HG02623 (cell line): ENCODE measurements around the gene HLA-DQB2.
"Not testable (repeated sequence)": the region's sequence is repeated elsewhere in the genome, so short reads cannot be mapped to it uniquely, and the experiment has no call there.

ENCODE experiments used
- ATAC-seq: cut with Tn5 transposase; IDR thresholded peaks from one replicate; pipeline ENCODE4 v1.9.1; 2021; ENCODE audit warnings: moderate library complexity; ENCODE audit not compliant: unreplicated experiment

HLA-DQB2 gene

GRCh38 chr6:32763421-32763820 is at the start of gene HLA-DQB2:
Gene HLA-DQB2 (minus strand): TSS chr6:32763532. CDS start chr6:32763470, 62 bp downstream.
- ATAC-seq, result no peak

- no peak for ATAC-seq
Measured at GRCh38 chr6:32809171-32809570, 45.8 kb upstream of the HLA-DQB2 start.

- no peak for ATAC-seq
Measured at GRCh38 chr6:32807020-32807580, 43.8 kb upstream of the HLA-DQB2 start.

- not testable (repeated sequence) for ATAC-seq
Measured at GRCh38 chr6:32805404-32805803, 42.1 kb upstream of the HLA-DQB2 start.

GRCh38 chr6:32803416-32803815 is 40.1 kb upstream of the HLA-DQB2 start:
- no peak for ATAC-seq

DNA sequence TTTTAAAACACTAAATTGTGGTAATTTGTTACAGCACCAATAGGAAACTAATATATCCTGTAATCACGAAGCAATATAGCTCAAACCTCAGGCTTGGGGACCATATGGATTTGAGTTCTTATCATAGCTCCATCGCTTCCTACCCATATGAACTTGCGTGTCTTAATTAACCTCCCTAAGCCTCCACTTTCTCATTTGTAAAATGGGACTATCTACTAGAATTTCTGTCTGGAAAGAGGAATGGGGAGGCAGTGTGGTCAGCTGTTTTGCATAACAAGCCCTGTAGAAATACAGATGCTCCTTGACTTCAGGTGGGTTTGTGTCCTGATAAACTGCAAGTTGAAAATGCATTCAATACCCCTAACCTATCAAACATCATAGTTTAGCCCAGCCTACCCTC is 36.4 kb upstream of the HLA-DQB2 start:
- ATAC-seq, result no peak

DNA sequence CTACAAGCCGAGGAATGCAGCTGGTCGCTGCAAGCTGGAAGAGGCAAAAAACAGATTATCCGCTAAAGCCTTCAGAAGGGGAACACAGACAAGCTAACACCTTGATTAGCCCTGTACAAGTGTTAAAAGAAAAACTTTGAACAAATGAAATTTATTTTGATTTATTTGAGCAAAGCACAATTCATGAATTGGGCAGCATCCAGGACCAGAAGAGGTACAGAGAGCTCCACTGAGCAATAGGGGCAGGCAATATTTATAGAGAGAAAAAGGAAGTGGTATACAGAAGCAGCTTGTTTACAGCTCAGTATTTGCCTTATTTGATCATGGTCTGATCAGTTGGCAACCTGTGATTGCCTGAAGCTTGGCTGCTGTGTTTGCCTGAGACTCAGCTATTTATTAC is 35.8 kb upstream of the HLA-DQB2 start:
- no peak for ATAC-seq

GRCh38 chr6:32796848-32797776 is 33.8 kb upstream of the HLA-DQB2 start:
- ATAC-seq, result no peak

- ATAC-seq, result no peak
Measured at GRCh38 chr6:32794510-32794909, 31.2 kb upstream of the HLA-DQB2 start.

GRCh38 chr6:32792901-32793435 is 29.6 kb upstream of the HLA-DQB2 start:
- ATAC-seq, result no peak

DNA sequence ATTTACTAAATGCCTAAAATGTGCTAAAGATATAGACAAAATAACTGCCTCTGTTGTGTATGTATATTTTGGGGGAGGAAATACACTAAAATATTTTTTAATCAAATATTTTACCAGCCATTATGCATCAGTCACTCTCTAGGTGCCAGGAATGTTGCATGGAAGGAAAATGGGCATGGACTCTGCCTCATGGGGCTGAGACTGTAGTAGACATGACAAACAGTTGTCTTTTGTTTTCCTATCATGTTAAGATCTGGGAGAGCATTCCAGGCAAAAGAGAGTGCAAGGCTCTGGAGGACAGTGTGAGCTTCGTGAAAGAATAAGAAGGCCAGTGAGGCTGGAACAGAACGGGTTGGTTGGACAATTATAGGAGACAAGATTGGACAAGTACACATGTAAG is 27.0 kb upstream of the HLA-DQB2 start:
- ATAC-seq, result no peak

DNA sequence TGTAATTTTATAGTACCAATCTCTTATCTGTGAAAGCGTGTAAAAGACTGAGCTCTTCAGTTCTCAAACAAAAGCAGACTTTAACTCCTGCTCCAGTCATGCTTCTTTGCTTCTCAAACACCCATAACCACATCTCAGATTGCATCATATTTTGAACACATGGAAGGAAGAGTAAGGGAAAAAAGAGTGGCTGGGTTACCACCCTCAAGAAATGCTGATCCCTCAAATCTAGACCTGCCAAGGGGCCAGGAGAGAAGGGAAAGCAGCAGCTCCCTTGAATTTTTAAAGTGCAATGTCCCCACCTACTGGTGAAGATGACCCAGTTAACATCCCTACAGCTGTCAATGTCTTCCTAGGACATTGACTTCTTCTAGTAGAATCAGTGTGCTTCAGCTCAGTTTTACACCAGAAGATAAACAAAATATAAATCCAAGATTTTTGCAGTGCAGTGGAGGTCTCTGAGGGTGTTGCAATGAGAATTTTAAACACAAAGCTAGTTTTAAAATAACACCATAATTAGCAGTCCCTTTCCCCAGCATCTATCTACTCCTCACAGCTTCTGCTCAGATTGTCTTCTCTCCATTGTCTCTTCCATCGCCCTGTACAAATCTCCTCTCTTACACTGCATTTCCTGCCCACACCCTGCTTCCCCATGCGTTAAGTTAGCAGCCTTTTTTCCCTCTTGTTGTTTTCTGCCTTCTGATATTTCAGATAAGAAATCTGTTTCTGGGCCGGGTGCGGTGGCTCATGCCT is 22.6 kb upstream of the HLA-DQB2 start:
- no peak for ATAC-seq

DNA sequence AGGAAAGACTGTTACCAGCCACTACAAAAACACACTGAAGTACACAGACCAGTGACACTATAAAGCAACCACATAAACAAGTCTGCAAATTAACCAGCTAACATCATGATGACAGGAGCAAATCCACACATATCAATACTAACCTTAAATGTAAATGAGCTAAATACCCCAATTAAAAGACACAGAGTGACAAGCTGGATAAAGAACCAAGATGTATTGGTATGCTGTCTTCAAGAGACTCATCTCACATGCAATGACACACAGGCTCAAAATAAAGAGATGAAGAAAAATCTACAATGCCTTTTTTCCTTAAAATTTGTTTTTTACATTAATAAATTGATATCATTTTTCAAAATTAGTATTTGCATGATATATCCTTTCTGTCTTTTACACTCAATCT is 19.6 kb upstream of the HLA-DQB2 start:
- ATAC-seq, result not testable (repeated sequence)

DNA sequence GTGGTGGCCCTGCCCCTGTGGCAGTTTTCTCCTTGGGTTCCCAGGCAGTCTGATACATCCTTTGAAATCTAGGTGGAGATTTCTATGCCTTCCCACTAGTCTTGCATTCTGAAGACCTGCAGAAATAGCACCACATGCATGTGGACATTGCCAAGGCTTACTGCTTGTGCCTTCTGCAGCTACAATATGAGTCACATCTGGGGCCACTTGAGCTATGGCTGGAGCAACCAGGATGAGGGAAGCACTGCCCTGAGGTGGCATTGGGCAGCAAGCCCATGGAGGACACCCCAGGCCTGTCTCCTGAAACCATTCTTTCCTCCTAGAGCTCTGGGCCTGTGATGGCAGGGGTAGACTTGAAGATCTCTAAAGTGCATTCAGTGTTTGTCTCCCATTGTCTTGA is 15.7 kb upstream of the HLA-DQB2 start:
- no peak for ATAC-seq

DNA sequence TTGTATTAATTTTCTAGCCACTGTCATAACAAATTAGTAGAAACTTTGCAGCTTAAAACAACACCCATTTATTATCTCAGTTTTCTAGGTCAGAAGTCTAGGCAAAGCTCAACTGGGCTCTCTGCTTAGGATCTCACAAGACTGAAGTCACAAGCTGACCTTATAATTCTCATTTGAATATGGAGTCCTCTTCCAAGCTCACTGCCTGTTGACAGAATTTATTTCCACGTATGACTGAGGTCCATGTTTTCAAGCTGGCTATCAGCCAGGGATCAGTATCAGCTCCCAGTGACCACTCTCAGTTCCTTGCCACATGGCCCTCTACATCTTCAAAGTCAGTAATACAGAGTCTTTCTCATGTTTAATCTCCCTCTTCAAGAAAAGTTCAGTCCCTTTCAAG is 11.7 kb upstream of the HLA-DQB2 start:
- no peak for ATAC-seq

DNA sequence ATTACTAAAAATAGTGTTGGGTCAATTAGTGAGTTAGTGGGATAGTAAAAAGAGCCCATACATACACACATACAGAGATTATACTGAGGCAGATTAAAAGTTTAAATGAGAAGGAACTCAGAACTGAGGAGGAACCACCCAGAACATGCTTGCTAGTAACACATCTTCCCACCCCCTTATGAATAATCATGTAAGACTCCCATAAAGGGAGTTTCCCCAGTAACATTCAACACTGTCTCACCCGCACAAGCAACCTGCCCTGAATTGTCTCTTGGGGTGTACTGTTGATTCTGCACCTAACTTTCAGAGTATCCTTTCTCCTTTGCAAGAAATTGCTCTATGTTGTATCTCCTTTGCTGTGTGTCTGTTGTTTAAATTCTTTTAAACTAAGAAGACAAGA is 11.1 kb upstream of the HLA-DQB2 start:
- ATAC-seq, result no peak

DNA sequence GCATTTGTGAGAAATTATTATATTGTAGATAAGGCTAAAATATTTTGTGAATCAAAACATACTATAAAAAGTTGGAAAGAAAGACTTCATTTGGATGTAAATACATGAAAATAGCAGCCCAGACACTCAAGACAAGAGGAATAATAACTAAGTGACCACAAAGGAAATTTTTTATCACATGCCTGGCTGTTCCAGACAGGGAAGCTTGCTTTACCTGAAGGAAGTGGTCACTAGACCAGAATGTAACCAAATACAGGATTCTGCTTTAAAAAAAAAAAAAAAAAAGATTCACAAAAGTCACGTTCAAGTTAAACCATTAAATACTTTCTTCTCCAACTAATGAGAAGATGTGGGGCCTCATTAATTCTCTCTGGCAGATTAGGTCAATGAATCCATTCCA is 9.3 kb upstream of the HLA-DQB2 start:
- no peak for ATAC-seq

DNA sequence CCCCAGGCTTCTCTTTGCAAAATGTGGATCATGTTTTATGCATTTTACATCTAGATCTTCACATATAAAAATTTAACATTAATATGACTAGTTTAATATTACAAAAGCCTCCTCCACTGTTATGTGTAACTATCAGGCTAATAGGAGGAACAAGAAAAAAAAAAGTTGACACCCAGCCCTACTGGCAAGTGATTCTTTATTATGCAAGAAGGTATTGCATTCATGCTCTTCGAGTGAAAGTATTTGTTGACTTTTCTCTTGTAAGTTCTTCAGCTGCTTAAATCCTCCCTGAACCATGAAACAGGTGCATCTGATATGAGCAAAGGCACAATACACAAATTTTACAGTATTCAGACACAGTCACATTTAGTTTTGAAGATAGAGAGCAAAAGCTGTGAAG is 716 bp upstream of the HLA-DQB2 start:
- no peak for ATAC-seq

GRCh38 chr6:32761548-32761947 is 1.8 kb downstream of the HLA-DQB2 start:
- ATAC-seq, result no peak

GRCh38 chr6:32761072-32761471 is 2.3 kb downstream of the HLA-DQB2 start:
- no peak for ATAC-seq

- ATAC-seq, result no peak
Measured at GRCh38 chr6:32759669-32760068, 3.7 kb downstream of the HLA-DQB2 start.
